K562 (cell line): ENCODE measurements around the gene PRKAR1B. TPM values are rescaled to one million over a fixed set of nuclear protein-coding genes. Genes with fewer than 3 reads are reported as not detected.

Experiments used
- ATAC-seq: fragments of 200-7000 bp; cut with Tn5 transposase; 3 replicates; pipeline ENCODE4 v1.9.1; 2020; ENCODE audit warnings: moderate library complexity
- BruUV-seq: library from RNA; stranded (reverse); fragments of 400-500 nt; replicated peaks from 2 replicates; lab custom pipeline; 2021; lab: Mats Ljungman, UMichigan
- CTCF ChIA-PET: fragments of 300-600 bp; formaldehyde crosslinking; extraction: SDS; loops from one replicate; lab custom pipeline; 2021; ENCODE audit warnings: low intra/inter-chr PET ratio; lab: Yijun Ruan, JAX
- POLR2A ChIA-PET: fragments of 300-600, 350-650 bp; sonication (Branson Sonifier 250); formaldehyde crosslinking; extraction: SDS; loops from one replicate; lab custom pipeline; 2021; ENCODE audit warnings: antibody characterized with exemption, inconsistent platforms; lab: Yijun Ruan, JAX
- DNase-seq, 4 experiments: peaks; one replicate each; pipeline versions ENCODE4 v3.0.0 to v3.0.0-alpha.2; 2011 to 2018; ENCODE audit warnings: low spot score in 3 of 4, mixed read lengths in 3 of 4; ENCODE audit errors: extremely low read depth in 1 of 4
- FAIRE-seq: peaks from 2 replicates; lab custom pipeline; 2011; peaks lifted over from hg19 to GRCh38; lab: Jason Lieb, UNC
- H2AFZ ChIP-seq: 2 replicates; pipeline ENCODE4 v1.6.0; 2011; ENCODE audit warnings: low read depth, low read length, control low read depth, inconsistent platforms
- H3K27ac ChIP-seq: fragments of 200-600 bp; 3 replicates; pipeline ENCODE4 v1.8.0; 2011; ENCODE audit warnings: low read depth, mild to moderate bottlenecking, control low read depth, inconsistent platforms, low read length, moderate library complexity, mixed read lengths; ENCODE audit errors: extremely low read depth
- H3K27me3 ChIP-seq, 2 experiments: fragments of 300-600 bp in 1 of 2; 2 replicates in 1 of 2; 3 replicates in 1 of 2; pipeline versions ENCODE4 v1.6.0 to v1.8.0; 2011; ENCODE audit warnings: inconsistent platforms in 2 of 2, low read length in 2 of 2, mild to moderate bottlenecking in 1 of 2, mixed read lengths in 1 of 2, moderate library complexity in 1 of 2; ENCODE audit not compliant: control insufficient read depth in 2 of 2, insufficient read depth in 2 of 2
- H3K36me3 ChIP-seq: fragments of 300-600 bp; 3 replicates; pipeline ENCODE4 v1.8.0; 2011; ENCODE audit warnings: mild to moderate bottlenecking, low read length, inconsistent platforms; ENCODE audit not compliant: control insufficient read depth, insufficient read depth
- H3K4me1 ChIP-seq, 2 experiments: fragments of 200-600 bp in 1 of 2; replicated peaks in 1 of 2; 2 replicates in 1 of 2; 3 replicates in 1 of 2; pipeline versions ENCODE4 v1.5.1 to v1.8.0; 2011; ENCODE audit warnings: inconsistent platforms in 2 of 2, low read length in 2 of 2, mild to moderate bottlenecking in 1 of 2, mixed read lengths in 1 of 2, moderate library complexity in 1 of 2; ENCODE audit not compliant: control insufficient read depth in 2 of 2, insufficient read depth in 2 of 2
- H3K4me2 ChIP-seq: 2 replicates; pipeline ENCODE4 v1.6.1; 2011; ENCODE audit warnings: low read length, control low read depth, inconsistent platforms, mixed read lengths; ENCODE audit not compliant: insufficient read depth
- H3K4me3 ChIP-seq: fragments of 200-600 bp; sonication (generic), shearing (Covaris generic); 2 replicates; pipeline ENCODE4 v1.5.1; 2016; ENCODE audit warnings: control low read depth, inconsistent platforms
- H3K79me2 ChIP-seq: fragments of 200-600 bp; 3 replicates; pipeline ENCODE4 v1.8.0; 2011; ENCODE audit warnings: low read length, inconsistent platforms; ENCODE audit not compliant: control insufficient read depth, insufficient read depth
- H3K9ac ChIP-seq, 2 experiments: 2 replicates each; pipeline versions ENCODE4 v1.6.0 to v1.6.1; 2011; ENCODE audit warnings: low read depth in 2 of 2, low read length in 2 of 2, control low read depth in 1 of 2, inconsistent platforms in 1 of 2, mild to moderate bottlenecking in 1 of 2, mixed read lengths in 1 of 2; ENCODE audit not compliant: insufficient read depth in 1 of 2
- H3K9me1 ChIP-seq: one replicate; pipeline ENCODE4 v1.6.0; 2011; ENCODE audit warnings: inconsistent platforms, mild to moderate bottlenecking, low read length, moderate library complexity; ENCODE audit not compliant: control insufficient read depth, insufficient read depth
- H3K9me3 ChIP-seq: replicated peaks from 2 replicates; pipeline ENCODE4 v1.5.1; 2011; ENCODE audit warnings: low read depth, low read length, inconsistent platforms; ENCODE audit not compliant: control insufficient read depth, insufficient read depth
- H4K20me1 ChIP-seq: replicated peaks from 2 replicates; pipeline ENCODE4 v1.6.1; 2011; ENCODE audit warnings: low read length, inconsistent platforms, mixed read lengths; ENCODE audit not compliant: control insufficient read depth, insufficient read depth
- ARID2 ChIP-seq: fragments of 450-650 bp; IDR thresholded peaks from 2 replicates; pipeline ENCODE4 v1.6.1; 2017; ENCODE audit warnings: antibody characterized with exemption, mild to moderate bottlenecking
- ASH1L ChIP-seq: fragments of 450-650 bp; IDR thresholded peaks from 2 replicates; pipeline ENCODE4 v1.6.1; 2018; ENCODE audit warnings: borderline replicate concordance, mild to moderate bottlenecking, low read depth; ENCODE audit not compliant: partially characterized antibody
- PKNOX1 ChIP-seq: fragments of 450-650 bp; IDR thresholded peaks from 2 replicates; pipeline ENCODE4 v1.6.1; 2016
- SIN3A ChIP-seq, 2 experiments: fragments of 150-350 bp in 1 of 2; IDR thresholded peaks; 2 replicates each; pipeline ENCODE4 v1.6.1; 2011 to 2016; ENCODE audit warnings: borderline replicate concordance in 2 of 2, low read depth in 2 of 2, low read length in 2 of 2, mild to moderate bottlenecking in 2 of 2, moderate library complexity in 2 of 2; ENCODE audit not compliant: control insufficient read depth in 1 of 2
- THAP7 ChIP-seq: fragments of 250-450 bp; sonication (Bioruptor Pico); IDR thresholded peaks from 2 replicates; pipeline ENCODE4 v1.5.0; 2021
- WGBS: fragments of 100-300 bp; shearing (Covaris generic); methylation state at CpG from one replicate; pipeline ENCODE4 v1.1.6; 2016; ENCODE audit warnings: low coverage, mixed read lengths; ENCODE audit not compliant: insufficient coverage; ENCODE audit errors: missing lambda C conversion rate; 5-methylcytosine and 5-hydroxymethylcytosine counted together
- in situ Hi-C: fragments of 300-500 bp; cut with MboI; formaldehyde crosslinking; loops from 4 replicates; pipeline ENCODE4 v1.15.0; 2018; ENCODE audit warnings: inconsistent platforms, mixed read lengths
- intact Hi-C: fragments of 100-400 bp; cut with micrococcal nuclease; formaldehyde crosslinking; loops from 2 replicates; pipeline ENCODE4 v1.14.2; 2022
- polyA plus RNA-seq, 8 experiments: library from polyadenylated mRNA; depleted of rRNA in 4 of 8; stranded (reverse) in 5 of 8; unstranded in 3 of 8; fragments of >200 nt; fragmentation: Nextera tagmentation in 2 of 8; fragmentation: Illumina TruSeq in 1 of 8; extraction: Ambion mirVana in 2 of 8; extraction: Trizol in 1 of 8; gene quantifications; 2 replicates each; pipeline versions ENCODE4 v1.2.1 to v1.2.3, GENCODE V29; 2011 to 2014; ENCODE audit warnings: inconsistent platforms in 1 of 8, missing spikeins in 1 of 8
- total RNA-seq, 7 experiments: library from RNA; depleted of rRNA in 6 of 7; stranded (reverse); fragments of >200 nt in 6 of 7; fragmentation: Illumina TruSeq in 2 of 7; extraction: Trizol in 2 of 7; gene quantifications; 2 replicates each; pipeline versions ENCODE4 v1.2.1 to v1.2.3, GENCODE V29; 2011 to 2021; ENCODE audit warnings: low replicate concordance in 1 of 7
- TF ChIP-seq, protein P1 (sequence below), 2 experiments: IDR thresholded peaks in 1 of 2; conservative IDR thresholded peaks in 1 of 2; 2 replicates each; pipeline ENCODE4 v1.6.1; 2016; ENCODE audit warnings: low read depth in 2 of 2, mild to moderate bottlenecking in 1 of 2, missing compliant biosample characterization in 1 of 2, missing genetic modification characterization in 1 of 2, moderate library complexity in 1 of 2
- TF ChIP-seq, protein P2 (sequence below): sonication (generic); formaldehyde crosslinking; IDR thresholded peaks from 2 replicates; pipeline ENCODE4 v1.8.1; 2023; ENCODE audit warnings: mild to moderate bottlenecking, missing genetic modification reagents

PRKAR1B gene
- total and polyA plus RNA-seq, 9 of the 15 experiments (the other 6 are each of a cell fraction or from before 2014, with no cell fraction given): 0.99 to 30.5 (median 12.7) TPM

DNA sequence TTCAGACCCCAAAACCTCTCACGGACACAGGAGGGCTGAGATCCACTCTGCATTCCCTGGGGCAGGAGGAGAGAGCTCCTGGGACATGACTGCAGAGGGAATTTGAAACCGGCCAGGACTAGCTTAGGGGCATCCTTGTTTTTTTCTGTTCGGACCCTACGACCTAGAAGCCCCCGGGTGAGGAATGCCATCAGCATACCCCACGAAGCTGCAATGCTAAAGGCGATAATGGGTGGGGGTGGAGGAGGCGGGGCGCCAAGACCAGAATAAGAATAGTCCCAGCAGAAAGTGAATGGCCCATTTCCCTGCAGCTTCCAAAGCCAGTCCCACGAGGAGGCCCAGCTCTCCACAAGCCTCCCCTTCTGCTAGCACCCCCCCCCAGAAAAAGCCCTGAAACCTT lies 211.5 kb downstream of the PRKAR1B start (continued):
- TF ChIP-seq THAP7 (no peak), SIN3A (IDR thresholded peaks at IDR 0.05; ENCODE audit: borderline replicate concordance in 2 of 2, control insufficient read depth in 1 of 2, low read depth in 2 of 2, low read length in 2 of 2) (no peak)
- TF ChIP-seq, all 486 proteins: peak for 0

DNA sequence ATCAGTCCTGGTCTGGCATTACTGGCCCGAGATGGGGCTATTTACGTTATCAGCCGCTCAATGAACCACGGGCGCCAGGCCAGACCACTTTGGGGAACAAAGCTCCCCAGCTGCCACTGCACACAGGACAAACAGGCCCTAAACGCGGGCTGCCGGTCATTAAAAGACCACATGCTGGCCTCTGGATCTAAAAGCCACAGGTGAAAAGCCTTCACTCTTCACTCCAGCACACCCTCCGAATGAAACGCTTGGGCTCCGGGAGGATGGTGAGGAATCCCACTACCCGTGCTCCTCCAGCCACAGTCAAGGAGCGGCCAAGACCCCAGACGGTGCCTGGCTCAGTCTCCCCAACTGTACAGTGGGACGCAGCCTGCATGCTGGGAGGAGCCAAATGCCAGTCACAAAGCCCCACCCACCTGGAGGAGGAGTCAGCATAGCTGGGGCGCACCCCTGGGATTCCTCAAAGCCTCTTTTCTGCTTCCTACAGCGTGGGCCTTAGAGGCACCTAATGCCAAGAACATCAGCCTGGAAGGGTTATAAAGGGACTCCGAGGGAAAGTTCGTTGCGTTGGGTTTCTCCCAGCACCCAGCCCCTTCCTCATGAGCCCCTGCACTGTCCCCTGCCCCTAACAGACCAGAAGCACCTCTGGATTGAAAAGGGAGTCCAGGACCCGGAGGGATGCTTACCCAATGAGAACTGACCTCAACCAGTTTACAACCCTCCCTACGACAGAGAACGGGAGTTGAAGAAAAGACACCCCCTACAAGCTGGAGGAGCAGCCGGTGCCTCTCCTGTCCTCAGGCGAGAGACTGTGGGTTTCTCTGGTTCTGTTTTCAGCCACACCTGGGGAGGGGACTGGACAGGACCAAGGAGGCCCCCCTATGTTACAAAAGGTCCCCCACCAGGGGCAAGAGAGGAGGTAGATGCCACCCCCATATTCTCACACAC lies 212.2 kb downstream of the PRKAR1B start:
- Histone ChIP-seq H3K27ac (no peak overlapping the region), H3K9me1 (no peaks in the 10 kb centered on the region), H3K27me3 (no peaks in the 10 kb centered on the region; a peak in 1 of 5 replicates), H3K4me1 (peaks cover 0 to 45% of the 10 kb centered on the region in 2 experiments; a peak in 3 of 5 replicates), H3K36me3 (no peaks in the 10 kb centered on the region), H3K9me3 (no peaks in the 10 kb centered on the region), H2AFZ (no peak overlapping the region), H4K20me1 (peaks cover 13% of the 10 kb centered on the region; the same call in 1 of the 2 replicates), H3K4me3 (no peak overlapping the region), H3K79me2 (peaks cover 7% of the 10 kb centered on the region; the same call in 1 of the 3 replicates), H3K4me2 (no peak overlapping the region), H3K9ac (peak overlapping the region in 1 of 2 experiments; percentile 22; a peak in 1 of 4 replicates)
- intact Hi-C loops (loop anchor here (5.0 kb wide), 1 partner anchor 122 kb away; no protein-coding TSS in a partner anchor), in situ Hi-C loops (no loop called here)
- no TSS peak for BruUV-seq
- FAIRE-seq: peak; percentile 80
- ChIA-PET POLR2A (interaction anchor here (0.6 to 1.8 kb wide), 3 partner anchors 10 to 143 kb away, joined by 3 to 6 read pairs (median 4); no protein-coding TSS in a partner anchor), CTCF (interaction anchor here (0.6 to 0.7 kb wide), 2 partner anchors 19 to 182 kb away, joined by 3 read pairs; no protein-coding TSS in a partner anchor)
- DNase-seq: peak in 3 of 4 experiments; percentile 39 to 47 (median 43)
- ATAC-seq: peak; percentile 59
- WGBS: 41% methylated on average over 25 of the region's 25 CpGs
- TF ChIP-seq PKNOX1 (peak; percentile 83), ARID2 (no peak), ASH1L (no peak)
- TF ChIP-seq, protein P1, sequence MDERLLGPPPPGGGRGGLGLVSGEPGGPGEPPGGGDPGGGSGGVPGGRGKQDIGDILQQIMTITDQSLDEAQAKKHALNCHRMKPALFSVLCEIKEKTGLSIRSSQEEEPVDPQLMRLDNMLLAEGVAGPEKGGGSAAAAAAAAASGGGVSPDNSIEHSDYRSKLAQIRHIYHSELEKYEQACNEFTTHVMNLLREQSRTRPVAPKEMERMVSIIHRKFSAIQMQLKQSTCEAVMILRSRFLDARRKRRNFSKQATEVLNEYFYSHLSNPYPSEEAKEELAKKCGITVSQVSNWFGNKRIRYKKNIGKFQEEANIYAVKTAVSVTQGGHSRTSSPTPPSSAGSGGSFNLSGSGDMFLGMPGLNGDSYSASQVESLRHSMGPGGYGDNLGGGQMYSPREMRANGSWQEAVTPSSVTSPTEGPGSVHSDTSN (CRISPR knock-in tag; IDR thresholded peaks at IDR 0.05; ENCODE audit: low read depth): no peak
- TF ChIP-seq, protein P1 (tag; conservative IDR thresholded peaks at IDR 0.05; ENCODE audit: low read depth): 0 out of 2 replicates have a peak, but pooled peaks have one; percentile 15
- TF ChIP-seq, protein P2, sequence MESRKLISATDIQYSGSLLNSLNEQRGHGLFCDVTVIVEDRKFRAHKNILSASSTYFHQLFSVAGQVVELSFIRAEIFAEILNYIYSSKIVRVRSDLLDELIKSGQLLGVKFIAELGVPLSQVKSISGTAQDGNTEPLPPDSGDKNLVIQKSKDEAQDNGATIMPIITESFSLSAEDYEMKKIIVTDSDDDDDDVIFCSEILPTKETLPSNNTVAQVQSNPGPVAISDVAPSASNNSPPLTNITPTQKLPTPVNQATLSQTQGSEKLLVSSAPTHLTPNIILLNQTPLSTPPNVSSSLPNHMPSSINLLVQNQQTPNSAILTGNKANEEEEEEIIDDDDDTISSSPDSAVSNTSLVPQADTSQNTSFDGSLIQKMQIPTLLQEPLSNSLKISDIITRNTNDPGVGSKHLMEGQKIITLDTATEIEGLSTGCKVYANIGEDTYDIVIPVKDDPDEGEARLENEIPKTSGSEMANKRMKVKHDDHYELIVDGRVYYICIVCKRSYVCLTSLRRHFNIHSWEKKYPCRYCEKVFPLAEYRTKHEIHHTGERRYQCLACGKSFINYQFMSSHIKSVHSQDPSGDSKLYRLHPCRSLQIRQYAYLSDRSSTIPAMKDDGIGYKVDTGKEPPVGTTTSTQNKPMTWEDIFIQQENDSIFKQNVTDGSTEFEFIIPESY (CRISPR knock-in tag): 0 out of 2 replicates have a peak, but pooled peaks have one; percentile 16
